T-helper 2 cell (primary cell): ENCODE data around the gene PPP1R9A.
A peak's percentile ranks its signal among the peaks of the same experiment; 100 is the strongest.

Source experiments
- DNase-seq, 5 experiments: peaks; one replicate each; pipeline versions ENCODE4 v3.0.0 to v3.0.0-alpha.2; 2012 to 2022

The PPP1R9A gene

GRCh38 chr7:95209276-95209675 lies 301.9 kb downstream of the PPP1R9A start:
- no peak for DNase-seq

GRCh38 chr7:95209788-95210187 lies 302.4 kb downstream of the PPP1R9A start:
- DNase-seq: no peak

GRCh38 chr7:95213148-95213547 lies 305.8 kb downstream of the PPP1R9A start:
- no peak for DNase-seq

GRCh38 chr7:95213809-95214492 lies 306.6 kb downstream of the PPP1R9A start:
- DNase-seq: no peak

GRCh38 chr7:95219721-95220120 lies 312.3 kb downstream of the PPP1R9A start:
- DNase-seq: no peak

- DNase-seq: no peak
Measured at GRCh38 chr7:95220328-95220727, 312.9 kb downstream of the PPP1R9A start.

GRCh38 chr7:95225301-95225700 lies 317.9 kb downstream of the PPP1R9A start:
- no peak for DNase-seq

GRCh38 chr7:95229301-95229700 lies 321.9 kb downstream of the PPP1R9A start:
- DNase-seq: no peak

- DNase-seq: no peak
Measured at GRCh38 chr7:95238252-95238943, 331.0 kb downstream of the PPP1R9A start.

- no peak for DNase-seq
Measured at GRCh38 chr7:95240921-95241320, 333.5 kb downstream of the PPP1R9A start.

GRCh38 chr7:95242266-95242665 lies 334.9 kb downstream of the PPP1R9A start:
- DNase-seq: no peak

- no peak for DNase-seq
Measured at GRCh38 chr7:95244616-95245015, 337.2 kb downstream of the PPP1R9A start.

GRCh38 chr7:95245828-95246500 lies 338.6 kb downstream of the PPP1R9A start:
- no peak for DNase-seq

- DNase-seq: peak in 1 of 5 experiments; percentile 54
Measured at GRCh38 chr7:95246831-95247370, 339.5 kb downstream of the PPP1R9A start.

- DNase-seq: no peak
Measured at GRCh38 chr7:95250571-95250970, 343.2 kb downstream of the PPP1R9A start.

GRCh38 chr7:95251966-95252365 lies 344.6 kb downstream of the PPP1R9A start:
- no peak for DNase-seq

GRCh38 chr7:95253986-95254385 lies 346.6 kb downstream of the PPP1R9A start:
- no peak for DNase-seq

- no peak for DNase-seq
Measured at GRCh38 chr7:95255691-95256090, 348.3 kb downstream of the PPP1R9A start.

GRCh38 chr7:95261895-95262415 lies 354.6 kb downstream of the PPP1R9A start:
- DNase-seq: no peak

GRCh38 chr7:95262875-95263274 lies 355.5 kb downstream of the PPP1R9A start:
- DNase-seq: no peak

GRCh38 chr7:95263785-95264362 lies 356.5 kb downstream of the PPP1R9A start:
- no peak for DNase-seq

- DNase-seq: no peak
Measured at GRCh38 chr7:95264363-95264891, 357.0 kb downstream of the PPP1R9A start.

- DNase-seq: no peak
Measured at GRCh38 chr7:95265634-95266033, 358.2 kb downstream of the PPP1R9A start.
